Upper lobe of left lung (tissue), 6 donors: Measurements from ENCODE around the gene TNK2. TPM values are rescaled to one million over a fixed set of nuclear protein-coding genes. Genes with fewer than 3 reads are reported as not detected.
A peak's percentile ranks its signal among the peaks of the same experiment; 100 is the strongest.

Experiments
- ATAC-seq, 2 donors: fragments of 200-7000 bp; cut with Tn5 transposase; one replicate each; pipeline ENCODE4 v1.9.1; 2022; ENCODE audit warnings: mild to moderate bottlenecking in 2 of 2, moderate library complexity in 2 of 2; ENCODE audit not compliant: low FRiP score in 2 of 2
- DNase-seq, 2 donors: peaks; one replicate each; pipeline ENCODE4 v3.0.0-alpha.2; 2019 to 2020
- H3K27ac ChIP-seq, 4 donors: fragments of 200-600 bp; sonication (generic); one replicate each; pipeline ENCODE4 v1.5.1; 2016 to 2019
- H3K27me3 ChIP-seq, 4 donors: fragments of 200-600 bp; sonication (generic); one replicate each; pipeline ENCODE4 v1.5.1; 2017 to 2019
- H3K36me3 ChIP-seq, 4 donors: fragments of 200-600 bp; sonication (generic); one replicate each; pipeline ENCODE4 v1.5.1; 2016 to 2019
- H3K4me1 ChIP-seq, 4 donors: fragments of 200-600 bp; sonication (generic); one replicate each; pipeline ENCODE4 v1.5.1; 2018 to 2019
- H3K4me3 ChIP-seq, 4 donors: fragments of 200-600 bp; sonication (generic); one replicate each; pipeline ENCODE4 v1.5.1; 2017 to 2019; ENCODE audit warnings: mild to moderate bottlenecking in 2 of 4, moderate library complexity in 1 of 4
- H3K9me3 ChIP-seq, 4 donors: fragments of 200-600 bp; sonication (generic); one replicate each; pipeline ENCODE4 v1.5.1; 2018 to 2019
- EP300 ChIP-seq, 4 donors: sonication (generic); formaldehyde crosslinking; IDR thresholded peaks; one replicate each; pipeline ENCODE4 v1.5.1; 2017; ENCODE audit warnings: antibody characterized with exemption in 4 of 4, control low read depth in 2 of 4
- POLR2A ChIP-seq, 4 donors: fragments of 450-650 bp; IDR thresholded peaks; one replicate each; pipeline ENCODE4 v1.5.1; 2016 to 2017; ENCODE audit warnings: antibody characterized with exemption in 4 of 4, mild to moderate bottlenecking in 2 of 4
- POLR2AphosphoS5 ChIP-seq, 2 donors: sonication (generic); formaldehyde crosslinking; IDR thresholded peaks; one replicate each; pipeline ENCODE4 v1.5.1; 2017; ENCODE audit warnings: antibody characterized with exemption in 2 of 2
- WGBS, 2 donors: methylation state at CpG; one replicate each; pipeline ENCODE4 v1.1.5; 2017 to 2018; 5-methylcytosine and 5-hydroxymethylcytosine counted together
- total RNA-seq, 6 donors: library from RNA; depleted of rRNA in 4 of 6; stranded (reverse); fragments of >200 nt in 4 of 6; gene quantifications; one replicate each; pipeline versions ENCODE4 v1.1.0 to v1.2.1, GENCODE V29; 2016 to 2021
- TF ChIP-seq, protein P1 (sequence below), 6 experiments: fragments of 450-650 bp in 4 of 6; fragments of 200-600 bp in 2 of 6; sonication (generic) in 2 of 6; IDR thresholded peaks; one replicate each; pipeline ENCODE4 v1.5.1; 2016 to 2019; ENCODE audit warnings: antibody characterized with exemption in 6 of 6
- donor health status: DM: no; HTN: no; CAD: no; lungs with moderate emphysema.
- donor health status: DM: no; HTN: yes; CAD: no; lungs with severe emphysema.

TNK2 gene
- total RNA-seq, 6 donors from 2014 or later: 18.7 to 171 (median 70.1) TPM

- TF ChIP-seq, protein P1, sequence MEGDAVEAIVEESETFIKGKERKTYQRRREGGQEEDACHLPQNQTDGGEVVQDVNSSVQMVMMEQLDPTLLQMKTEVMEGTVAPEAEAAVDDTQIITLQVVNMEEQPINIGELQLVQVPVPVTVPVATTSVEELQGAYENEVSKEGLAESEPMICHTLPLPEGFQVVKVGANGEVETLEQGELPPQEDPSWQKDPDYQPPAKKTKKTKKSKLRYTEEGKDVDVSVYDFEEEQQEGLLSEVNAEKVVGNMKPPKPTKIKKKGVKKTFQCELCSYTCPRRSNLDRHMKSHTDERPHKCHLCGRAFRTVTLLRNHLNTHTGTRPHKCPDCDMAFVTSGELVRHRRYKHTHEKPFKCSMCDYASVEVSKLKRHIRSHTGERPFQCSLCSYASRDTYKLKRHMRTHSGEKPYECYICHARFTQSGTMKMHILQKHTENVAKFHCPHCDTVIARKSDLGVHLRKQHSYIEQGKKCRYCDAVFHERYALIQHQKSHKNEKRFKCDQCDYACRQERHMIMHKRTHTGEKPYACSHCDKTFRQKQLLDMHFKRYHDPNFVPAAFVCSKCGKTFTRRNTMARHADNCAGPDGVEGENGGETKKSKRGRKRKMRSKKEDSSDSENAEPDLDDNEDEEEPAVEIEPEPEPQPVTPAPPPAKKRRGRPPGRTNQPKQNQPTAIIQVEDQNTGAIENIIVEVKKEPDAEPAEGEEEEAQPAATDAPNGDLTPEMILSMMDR (IDR thresholded peaks at IDR 0.05): no peak
- TF ChIP-seq EP300 (IDR thresholded peaks at IDR 0.05) (no peak), POLR2AphosphoS5 (IDR thresholded peaks at IDR 0.05) (no peak), POLR2A (IDR thresholded peaks at IDR 0.05) (no peak)
- peaks cover 0 to 16% (median 5%) of the 10 kb centered on the region in 4 donors for H3K4me1 ChIP-seq
- no peak overlapping the region for H3K27ac ChIP-seq
- no peaks in the 10 kb centered on the region for H3K27me3 ChIP-seq
- peaks cover 4 to 77% (median 58%) of the 10 kb centered on the region in 4 donors for H3K36me3 ChIP-seq
- no peak overlapping the region for H3K4me3 ChIP-seq
- DNase-seq: peak in 1 of 2 donors; percentile 73
- 100% methylated on average over 1 of the region's 7 CpGs; no CpG with 5 or more reads in 1 of the 2 donors for WGBS, 2 donors
- ATAC-seq: no peak
- no peaks in the 10 kb centered on the region for H3K9me3 ChIP-seq
Measured at GRCh38 chr3:195870442-195870841, 37.9 kb downstream of the TNK2 start.

DNA sequence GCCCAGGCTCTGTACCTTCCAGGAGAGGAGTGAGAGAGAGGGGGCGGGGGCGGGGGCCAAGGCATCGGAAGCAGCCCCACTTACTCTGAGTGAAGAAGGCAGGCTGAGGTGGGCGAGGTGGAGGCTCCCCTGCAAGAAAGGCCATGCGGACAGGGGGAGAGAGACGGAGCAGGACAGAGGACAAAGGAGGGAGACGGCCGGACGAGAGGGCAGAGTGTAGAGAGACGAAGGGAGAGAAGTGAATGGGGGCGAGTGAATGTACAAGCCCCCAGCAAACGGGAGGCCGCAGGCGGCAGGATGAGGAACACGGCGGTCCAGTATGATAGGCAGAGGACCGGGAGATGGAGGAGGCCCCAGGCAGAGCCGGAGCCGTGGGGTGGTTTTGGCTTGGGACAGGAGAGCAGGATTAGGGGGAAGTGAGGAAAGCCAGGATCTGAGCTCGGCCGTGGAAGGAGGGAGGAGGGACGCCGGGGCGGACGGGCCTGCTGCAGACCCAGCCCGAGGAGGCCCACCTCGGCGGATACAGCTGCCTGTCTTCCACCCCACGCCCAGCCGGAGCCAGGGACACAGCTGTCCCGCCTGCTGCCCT is 38.8 kb downstream of the TNK2 start:
- DNase-seq: peak in 1 of 2 donors; percentile 60
- ATAC-seq: no peak
- Histone ChIP-seq H3K4me3 (no peak overlapping the region), H3K4me1 (peaks cover 0 to 16% (median 5%) of the 10 kb centered on the region in 4 donors), H3K27me3 (no peaks in the 10 kb centered on the region), H3K36me3 (peaks cover 4 to 79% (median 60%) of the 10 kb centered on the region in 4 donors), H3K27ac (no peak overlapping the region), H3K9me3 (no peaks in the 10 kb centered on the region)
- TF ChIP-seq POLR2AphosphoS5 (IDR thresholded peaks at IDR 0.05): no peak
- TF ChIP-seq, protein P1 (IDR thresholded peaks at IDR 0.05): no peak
- no peak for TF ChIP-seq POLR2A (IDR thresholded peaks at IDR 0.05)
- TF ChIP-seq EP300 (IDR thresholded peaks at IDR 0.05): no peak
- 91 to 96% methylated on average over 20 to 31 of the region's 31 CpGs for WGBS, 2 donors

DNA sequence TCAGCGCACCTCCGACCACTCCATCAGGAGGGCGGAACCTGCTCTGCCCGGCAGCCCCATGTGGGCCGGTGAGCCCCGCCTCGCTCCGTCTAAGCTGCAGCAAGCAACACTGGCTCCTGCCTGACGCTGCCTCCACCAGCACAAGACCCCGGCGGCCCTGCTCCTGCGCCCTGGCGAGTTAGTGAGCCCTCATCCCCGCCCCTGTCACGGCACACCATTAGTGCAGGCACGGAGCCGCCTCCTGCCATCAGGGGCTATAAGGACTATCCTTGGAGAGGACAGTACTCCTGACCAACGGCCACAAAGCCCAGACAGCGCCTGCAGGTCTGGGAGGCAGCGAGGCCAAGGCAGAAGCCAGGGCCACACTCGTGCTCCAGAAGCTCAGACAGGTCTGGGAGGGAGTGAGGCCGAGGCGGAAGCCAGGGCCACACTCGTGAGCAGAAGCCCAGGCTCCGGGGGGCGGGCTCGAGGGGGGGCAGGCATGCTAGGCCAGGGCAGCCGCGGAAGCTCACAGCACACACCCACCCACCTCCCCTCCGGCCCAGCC is 39.4 kb downstream of the TNK2 start:
- DNase-seq (peak in 1 of 2 donors; percentile 83), ATAC-seq (no peak)
- Histone ChIP-seq H3K9me3 (no peaks in the 10 kb centered on the region), H3K4me3 (no peak overlapping the region), H3K36me3 (peaks cover 4 to 84% (median 59%) of the 10 kb centered on the region in 4 donors), H3K27me3 (no peaks in the 10 kb centered on the region), H3K27ac (no peak overlapping the region), H3K4me1 (peaks cover 0 to 13% (median 4%) of the 10 kb centered on the region in 4 donors)
- TF ChIP-seq, protein P1 (IDR thresholded peaks at IDR 0.05): no peak
- TF ChIP-seq POLR2A (IDR thresholded peaks at IDR 0.05) (no peak), EP300 (IDR thresholded peaks at IDR 0.05) (no peak), POLR2AphosphoS5 (IDR thresholded peaks at IDR 0.05) (no peak)
- WGBS, 2 donors: 84 to 93% methylated on average over 18 of the region's 30 CpGs

DNA sequence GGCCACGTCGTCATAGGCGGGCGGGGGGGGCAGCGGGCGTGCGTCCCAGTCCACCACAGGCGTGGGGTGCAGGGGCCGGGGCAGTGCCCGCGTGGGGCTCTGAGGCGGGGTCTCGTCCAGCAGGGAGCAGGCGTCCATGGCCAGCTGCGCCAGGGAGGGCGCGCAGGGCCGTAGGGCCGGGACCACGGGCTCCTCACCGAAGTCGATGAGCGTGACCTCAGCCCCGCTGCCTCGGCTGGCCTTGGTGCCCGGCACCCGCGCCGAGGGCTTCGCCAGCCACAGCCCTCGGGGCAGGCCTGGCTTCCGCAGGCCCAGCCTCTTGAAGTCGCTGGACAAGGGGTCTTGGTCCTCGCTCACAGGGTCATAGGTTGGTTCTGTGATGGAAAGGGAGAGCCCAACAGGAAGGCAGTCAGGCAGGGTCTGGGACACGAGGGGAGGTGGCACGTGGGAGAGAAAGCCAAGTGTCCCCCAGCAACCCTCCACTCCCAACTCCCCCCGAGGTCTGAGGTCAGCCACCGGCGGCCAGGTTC is 40.0 kb downstream of the TNK2 start:
- Histone ChIP-seq H3K36me3 (peaks cover 4 to 88% (median 59%) of the 10 kb centered on the region in 4 donors), H3K4me3 (no peak overlapping the region), H3K27ac (no peak overlapping the region), H3K4me1 (peaks cover 0 to 10% (median 3%) of the 10 kb centered on the region in 4 donors), H3K27me3 (no peaks in the 10 kb centered on the region), H3K9me3 (no peaks in the 10 kb centered on the region)
- no peak for TF ChIP-seq EP300 (IDR thresholded peaks at IDR 0.05)
- TF ChIP-seq POLR2A (IDR thresholded peaks at IDR 0.05): no peak
- TF ChIP-seq, protein P1 (IDR thresholded peaks at IDR 0.05): no peak
- TF ChIP-seq POLR2AphosphoS5 (IDR thresholded peaks at IDR 0.05): no peak
- ATAC-seq: no peak
- 90 to 93% methylated on average over 8 to 30 of the region's 39 CpGs for WGBS, 2 donors
- DNase-seq: no peak
